BE2C (cell line): ENCODE data around the gene TAS2R40.

ENCODE experiments used
- DNase-seq: peaks from one replicate; pipeline ENCODE4 v3.0.0-alpha.2; 2020
- H3K27me3 ChIP-seq: fragments of 250-450 bp; sonication (Bioruptor Pico); 2 replicates; pipeline ENCODE4 v1.5.1; 2020; ENCODE audit warnings: mild to moderate bottlenecking
- H3K36me3 ChIP-seq: fragments of 250-450 bp; sonication (Bioruptor Pico); 2 replicates; pipeline ENCODE4 v1.5.1; 2020; ENCODE audit warnings: mild to moderate bottlenecking
- H3K4me1 ChIP-seq: fragments of 250-450 bp; sonication (Bioruptor Pico); 2 replicates; pipeline ENCODE4 v1.5.1; 2020
- H3K4me3 ChIP-seq: 2 replicates; pipeline ENCODE4 v1.5.1; 2011; ENCODE audit warnings: low read depth, low read length
- H3K9me3 ChIP-seq: fragments of 250-450 bp; sonication (Bioruptor Pico); 2 replicates; pipeline ENCODE4 v1.5.1; 2020
- CTCF ChIP-seq: IDR thresholded peaks from 2 replicates; pipeline ENCODE4 v1.5.1; 2012; ENCODE audit warnings: mild to moderate bottlenecking, low read depth, low read length

The TAS2R40 gene

GRCh38 chr7:143256325-143256724 is 34.5 kb downstream of the TAS2R40 start:
- H3K4me1 ChIP-seq: no peaks in the 10 kb centered on the region
- TF ChIP-seq CTCF: no peak
- no peaks in the 10 kb centered on the region for H3K27me3 ChIP-seq
- no peak overlapping the region for H3K4me3 ChIP-seq
- no peaks in the 10 kb centered on the region for H3K36me3 ChIP-seq
- DNase-seq: no peak
- H3K9me3 ChIP-seq: no peaks in the 10 kb centered on the region

GRCh38 chr7:143256932-143257331 is 35.1 kb downstream of the TAS2R40 start:
- Histone ChIP-seq H3K9me3 (no peaks in the 10 kb centered on the region), H3K4me3 (no peak overlapping the region), H3K36me3 (no peaks in the 10 kb centered on the region), H3K4me1 (no peaks in the 10 kb centered on the region), H3K27me3 (no peaks in the 10 kb centered on the region)
- no peak for TF ChIP-seq CTCF
- DNase-seq: no peak

DNA sequence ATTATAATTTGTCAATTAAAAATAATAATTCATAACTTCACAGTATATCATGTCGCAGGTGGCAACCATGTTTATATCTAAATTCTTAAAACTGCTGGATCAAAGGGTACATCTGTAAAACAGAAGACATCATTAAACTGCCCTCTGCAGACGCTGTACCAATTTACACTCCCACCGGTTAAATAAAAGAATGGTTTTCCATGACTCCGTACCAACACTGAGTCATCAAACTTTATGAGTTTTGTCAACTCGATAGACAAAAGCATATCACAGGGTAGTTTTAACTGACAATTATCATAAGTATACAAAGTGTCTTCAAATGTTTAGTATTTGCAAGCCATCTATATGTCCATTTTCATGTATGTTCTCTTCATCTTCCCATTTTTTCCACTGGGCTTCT is 35.7 kb downstream of the TAS2R40 start:
- no peak for DNase-seq
- Histone ChIP-seq H3K4me3 (no peak overlapping the region), H3K27me3 (no peaks in the 10 kb centered on the region), H3K36me3 (no peaks in the 10 kb centered on the region), H3K4me1 (no peaks in the 10 kb centered on the region), H3K9me3 (no peaks in the 10 kb centered on the region)
- no peak for TF ChIP-seq CTCF

GRCh38 chr7:143258831-143259230 is 37.0 kb downstream of the TAS2R40 start:
- TF ChIP-seq CTCF: no peak
- no peaks in the 10 kb centered on the region for H3K27me3 ChIP-seq
- no peak for DNase-seq
- no peaks in the 10 kb centered on the region for H3K36me3 ChIP-seq
- H3K4me1 ChIP-seq: no peaks in the 10 kb centered on the region
- H3K9me3 ChIP-seq: no peaks in the 10 kb centered on the region
- H3K4me3 ChIP-seq: no peak overlapping the region

DNA sequence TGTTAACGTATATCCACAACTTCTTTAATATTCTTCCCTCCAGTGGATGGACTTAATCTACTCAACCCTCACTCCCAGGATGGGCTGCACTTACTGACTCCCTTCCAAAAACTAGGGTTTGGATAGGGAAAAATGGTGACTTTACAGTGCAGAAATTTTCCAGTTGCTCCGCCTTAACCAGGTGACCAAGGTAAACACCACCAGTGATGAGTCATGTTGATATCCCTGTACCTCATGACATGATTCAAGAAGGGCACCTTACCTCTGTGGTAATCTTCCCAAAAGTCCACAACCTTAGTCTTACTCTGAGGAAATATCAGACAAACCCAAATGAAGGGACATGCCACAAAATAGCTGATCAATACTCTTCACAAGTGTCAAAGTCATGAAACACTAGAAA is 37.9 kb downstream of the TAS2R40 start:
- no peaks in the 10 kb centered on the region for H3K4me1 ChIP-seq
- no peak for DNase-seq
- no peak overlapping the region for H3K4me3 ChIP-seq
- no peaks in the 10 kb centered on the region for H3K9me3 ChIP-seq
- no peak for TF ChIP-seq CTCF
- H3K27me3 ChIP-seq: no peaks in the 10 kb centered on the region
- H3K36me3 ChIP-seq: no peaks in the 10 kb centered on the region

GRCh38 chr7:143261901-143262300 is 40.1 kb downstream of the TAS2R40 start:
- no peak for DNase-seq
- Histone ChIP-seq H3K9me3 (no peaks in the 10 kb centered on the region), H3K36me3 (no peaks in the 10 kb centered on the region), H3K27me3 (no peaks in the 10 kb centered on the region), H3K4me1 (no peaks in the 10 kb centered on the region), H3K4me3 (no peak overlapping the region)
- TF ChIP-seq CTCF: no peak
